ENCODE data around the gene CREBL2.

CREBL2 gene

GRCh38 chr12:12622418-12622817, 10.7 kb downstream of the CREBL2 start:
- ATAC-seq, result no peak
- TF ChIP-seq RARB (CRISPR knock-in tag; IDR thresholded peaks at IDR 0.05), result no peak
- TF ChIP-seq SNAI2 (CRISPR knock-in tag; IDR thresholded peaks at IDR 0.05), result no peak
- no peak for TF ChIP-seq ISL1 (CRISPR knock-in tag; IDR thresholded peaks at IDR 0.05)
- TF ChIP-seq ZNF565 (CRISPR knock-in tag; conservative IDR thresholded peaks at IDR 0.05; ENCODE audit: low read depth), result no peak
- TF ChIP-seq ZNF70 (CRISPR knock-in tag; IDR thresholded peaks at IDR 0.05), result no peak
- no peak for TF ChIP-seq CREB5 (CRISPR knock-in tag; IDR thresholded peaks at IDR 0.05; ENCODE audit: low read depth)
- TF ChIP-seq OSR1 (CRISPR knock-in tag; IDR thresholded peaks at IDR 0.05), result no peak
- no peak for TF ChIP-seq ZC3H10 (CRISPR knock-in tag; IDR thresholded peaks at IDR 0.05)
- no peak for TF ChIP-seq ZNF8 (CRISPR knock-in tag; IDR thresholded peaks at IDR 0.05)
- TF ChIP-seq BACH2 (CRISPR knock-in tag; IDR thresholded peaks at IDR 0.05; ENCODE audit: borderline replicate concordance), result no peak
- TF ChIP-seq ESRRG (CRISPR knock-in tag; IDR thresholded peaks at IDR 0.05), result no peak
- no peak for TF ChIP-seq CSDC2 (CRISPR knock-in tag; IDR thresholded peaks at IDR 0.05)
- TF ChIP-seq TCF4 (CRISPR knock-in tag; IDR thresholded peaks at IDR 0.05; ENCODE audit: borderline replicate concordance), result no peak
- no peak for TF ChIP-seq ZFP30 (CRISPR knock-in tag; IDR thresholded peaks at IDR 0.05)
- TF ChIP-seq PPARA (CRISPR knock-in tag; IDR thresholded peaks at IDR 0.05; ENCODE audit: borderline replicate concordance), result no peak

DNA sequence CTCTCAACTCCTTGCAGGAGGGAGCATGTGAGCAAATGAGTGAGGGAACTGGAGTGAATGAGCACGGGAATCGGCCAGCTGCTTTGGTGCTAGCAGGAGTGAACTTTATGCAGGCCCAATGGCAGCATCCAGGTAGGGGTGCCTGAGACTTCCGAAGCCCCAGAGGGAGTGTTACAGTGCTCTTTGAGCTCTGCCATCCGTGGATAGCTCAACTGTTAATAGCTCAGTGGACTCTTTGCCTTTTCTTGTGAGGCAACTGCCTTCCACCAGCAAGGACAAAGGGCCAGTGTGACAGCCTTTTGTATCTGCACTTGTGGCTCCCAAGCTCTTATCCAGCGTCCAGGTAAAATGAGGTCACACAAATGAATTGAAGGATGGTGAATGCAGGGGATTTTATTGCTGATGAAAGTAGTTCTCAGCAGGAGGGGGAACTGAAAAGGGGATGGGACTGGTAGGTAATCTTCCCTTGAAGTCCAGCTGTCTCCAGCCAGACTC, 12.9 kb downstream of the CREBL2 start:
- no peak for ATAC-seq
- TF ChIP-seq ARNTL (CRISPR knock-in tag; IDR thresholded peaks at IDR 0.05; ENCODE audit: borderline replicate concordance, low read depth) (no peak), PPARA (CRISPR knock-in tag; IDR thresholded peaks at IDR 0.05; ENCODE audit: borderline replicate concordance) (no peak), ESRRG (CRISPR knock-in tag; IDR thresholded peaks at IDR 0.05) (no peak)

GRCh38 chr12:12626471-12626870, 14.8 kb downstream of the CREBL2 start:
- ATAC-seq, result no peak
- TF ChIP-seq ZC3H10 (CRISPR knock-in tag; IDR thresholded peaks at IDR 0.05), result no peak
- TF ChIP-seq POU6F1 (CRISPR knock-in tag; IDR thresholded peaks at IDR 0.05; ENCODE audit: borderline replicate concordance, low read depth), result no peak
- TF ChIP-seq PPARA (CRISPR knock-in tag; IDR thresholded peaks at IDR 0.05; ENCODE audit: borderline replicate concordance), result no peak
- TF ChIP-seq SNAI2 (CRISPR knock-in tag; IDR thresholded peaks at IDR 0.05), result no peak
- no peak for TF ChIP-seq CREB5 (CRISPR knock-in tag; IDR thresholded peaks at IDR 0.05; ENCODE audit: low read depth)
- no peak for TF ChIP-seq ARNTL (CRISPR knock-in tag; IDR thresholded peaks at IDR 0.05; ENCODE audit: borderline replicate concordance, low read depth)
- no peak for TF ChIP-seq BACH2 (CRISPR knock-in tag; IDR thresholded peaks at IDR 0.05; ENCODE audit: borderline replicate concordance)
- no peak for TF ChIP-seq ZFP3 (CRISPR knock-in tag; IDR thresholded peaks at IDR 0.05)
- TF ChIP-seq ZNF565 (CRISPR knock-in tag; conservative IDR thresholded peaks at IDR 0.05; ENCODE audit: low read depth), result no peak
- TF ChIP-seq, protein P1, sequence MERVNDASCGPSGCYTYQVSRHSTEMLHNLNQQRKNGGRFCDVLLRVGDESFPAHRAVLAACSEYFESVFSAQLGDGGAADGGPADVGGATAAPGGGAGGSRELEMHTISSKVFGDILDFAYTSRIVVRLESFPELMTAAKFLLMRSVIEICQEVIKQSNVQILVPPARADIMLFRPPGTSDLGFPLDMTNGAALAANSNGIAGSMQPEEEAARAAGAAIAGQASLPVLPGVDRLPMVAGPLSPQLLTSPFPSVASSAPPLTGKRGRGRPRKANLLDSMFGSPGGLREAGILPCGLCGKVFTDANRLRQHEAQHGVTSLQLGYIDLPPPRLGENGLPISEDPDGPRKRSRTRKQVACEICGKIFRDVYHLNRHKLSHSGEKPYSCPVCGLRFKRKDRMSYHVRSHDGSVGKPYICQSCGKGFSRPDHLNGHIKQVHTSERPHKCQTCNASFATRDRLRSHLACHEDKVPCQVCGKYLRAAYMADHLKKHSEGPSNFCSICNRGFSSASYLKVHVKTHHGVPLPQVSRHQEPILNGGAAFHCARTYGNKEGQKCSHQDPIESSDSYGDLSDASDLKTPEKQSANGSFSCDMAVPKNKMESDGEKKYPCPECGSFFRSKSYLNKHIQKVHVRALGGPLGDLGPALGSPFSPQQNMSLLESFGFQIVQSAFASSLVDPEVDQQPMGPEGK (CRISPR knock-in tag; IDR thresholded peaks at IDR 0.05; ENCODE audit: borderline replicate concordance), result no peak
- TF ChIP-seq ESRRG (CRISPR knock-in tag; IDR thresholded peaks at IDR 0.05), result no peak
- TF ChIP-seq ZFP30 (CRISPR knock-in tag; IDR thresholded peaks at IDR 0.05), result no peak
- TF ChIP-seq ISL1 (CRISPR knock-in tag; IDR thresholded peaks at IDR 0.05), result no peak
- no peak for TF ChIP-seq OSR1 (CRISPR knock-in tag; IDR thresholded peaks at IDR 0.05)
- TF ChIP-seq, protein P2, sequence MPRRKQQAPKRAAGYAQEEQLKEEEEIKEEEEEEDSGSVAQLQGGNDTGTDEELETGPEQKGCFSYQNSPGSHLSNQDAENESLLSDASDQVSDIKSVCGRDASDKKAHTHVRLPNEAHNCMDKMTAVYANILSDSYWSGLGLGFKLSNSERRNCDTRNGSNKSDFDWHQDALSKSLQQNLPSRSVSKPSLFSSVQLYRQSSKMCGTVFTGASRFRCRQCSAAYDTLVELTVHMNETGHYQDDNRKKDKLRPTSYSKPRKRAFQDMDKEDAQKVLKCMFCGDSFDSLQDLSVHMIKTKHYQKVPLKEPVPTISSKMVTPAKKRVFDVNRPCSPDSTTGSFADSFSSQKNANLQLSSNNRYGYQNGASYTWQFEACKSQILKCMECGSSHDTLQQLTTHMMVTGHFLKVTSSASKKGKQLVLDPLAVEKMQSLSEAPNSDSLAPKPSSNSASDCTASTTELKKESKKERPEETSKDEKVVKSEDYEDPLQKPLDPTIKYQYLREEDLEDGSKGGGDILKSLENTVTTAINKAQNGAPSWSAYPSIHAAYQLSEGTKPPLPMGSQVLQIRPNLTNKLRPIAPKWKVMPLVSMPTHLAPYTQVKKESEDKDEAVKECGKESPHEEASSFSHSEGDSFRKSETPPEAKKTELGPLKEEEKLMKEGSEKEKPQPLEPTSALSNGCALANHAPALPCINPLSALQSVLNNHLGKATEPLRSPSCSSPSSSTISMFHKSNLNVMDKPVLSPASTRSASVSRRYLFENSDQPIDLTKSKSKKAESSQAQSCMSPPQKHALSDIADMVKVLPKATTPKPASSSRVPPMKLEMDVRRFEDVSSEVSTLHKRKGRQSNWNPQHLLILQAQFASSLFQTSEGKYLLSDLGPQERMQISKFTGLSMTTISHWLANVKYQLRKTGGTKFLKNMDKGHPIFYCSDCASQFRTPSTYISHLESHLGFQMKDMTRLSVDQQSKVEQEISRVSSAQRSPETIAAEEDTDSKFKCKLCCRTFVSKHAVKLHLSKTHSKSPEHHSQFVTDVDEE (CRISPR knock-in tag; IDR thresholded peaks at IDR 0.05), result no peak
- TF ChIP-seq CSRNP3 (CRISPR knock-in tag; IDR thresholded peaks at IDR 0.05), result no peak
- no peak for TF ChIP-seq ZNF8 (CRISPR knock-in tag; IDR thresholded peaks at IDR 0.05)
- no peak for TF ChIP-seq TOX (CRISPR knock-in tag; IDR thresholded peaks at IDR 0.05; ENCODE audit: borderline replicate concordance)

Measured in SK-N-SH treated with all-trans-retinoic acid at 6 μM for 48 hours (cell line).